SK-N-SH (cell line): ENCODE data around the gene ASAP2. TPM values are rescaled to one million over a fixed set of nuclear protein-coding genes. Genes with fewer than 3 reads are reported as not detected.

Experiments
- CTCF ChIA-PET: fragments of 300-600, 350-600 bp; formaldehyde crosslinking; extraction: SDS; loops from one replicate; lab custom pipeline; 2021; lab: Yijun Ruan, JAX
- POLR2A ChIA-PET: fragments of 350-600 bp; sonication (Branson Sonifier 250); formaldehyde crosslinking; extraction: SDS; loops from one replicate; lab custom pipeline; 2020; ENCODE audit warnings: antibody characterized with exemption, inconsistent platforms; lab: Yijun Ruan, JAX
- DNase-seq: peaks from one replicate; pipeline ENCODE4 v3.0.0; 2012
- H2AFZ ChIP-seq: fragments of 200-600 bp; sonication (generic); 2 replicates; pipeline ENCODE4 v1.8.1; 2016; ENCODE audit warnings: antibody characterized with exemption, mild to moderate bottlenecking, low read depth
- H3F3A ChIP-seq: fragments of 200-600 bp; sonication (generic); replicated peaks from 2 replicates; pipeline ENCODE3; 2016; ENCODE audit warnings: antibody characterized with exemption, mild to moderate bottlenecking; ENCODE audit not compliant: insufficient read depth
- H3K27ac ChIP-seq, 2 experiments: fragments of 200-500 bp in 1 of 2; fragments of 200-600 bp in 1 of 2; sonication (Bioruptor generic) in 1 of 2; sonication (generic), shearing (Covaris generic) in 1 of 2; 2 replicates each; pipeline versions ENCODE4 v1.5.1 to v1.6.1; 2014 to 2016; ENCODE audit warnings: low read depth in 2 of 2, inconsistent platforms in 1 of 2, low read length in 1 of 2, mild to moderate bottlenecking in 1 of 2, mixed read lengths in 1 of 2
- H3K27me3 ChIP-seq: fragments of 200-600 bp; sonication (generic), shearing (Covaris generic); 2 replicates; pipeline ENCODE4 v1.6.1; 2016; ENCODE audit warnings: mixed run types; ENCODE audit not compliant: insufficient read depth
- H3K36me3 ChIP-seq, 2 experiments: fragments of 200-500 bp in 1 of 2; fragments of 200-600 bp in 1 of 2; sonication (Bioruptor generic) in 1 of 2; sonication (generic) in 1 of 2; replicated peaks in 1 of 2; 2 replicates each; pipeline versions ENCODE3 to v1.5.1; 2014 to 2016; ENCODE audit warnings: low read length in 1 of 2, mild to moderate bottlenecking in 1 of 2; ENCODE audit not compliant: insufficient read depth in 2 of 2, control insufficient read depth in 1 of 2
- H3K4me1 ChIP-seq, 2 experiments: fragments of 200-500 bp in 1 of 2; fragments of 200-600 bp in 1 of 2; sonication (Bioruptor generic) in 1 of 2; sonication (generic), shearing (Covaris generic) in 1 of 2; 2 replicates each; pipeline versions ENCODE4 v1.5.1 to v1.6.1; 2014 to 2016; ENCODE audit warnings: low read depth in 1 of 2, low read length in 1 of 2, mixed run types in 1 of 2; ENCODE audit not compliant: insufficient read depth in 2 of 2, control insufficient read depth in 1 of 2
- H3K4me2 ChIP-seq: fragments of 200-600 bp; sonication (generic), shearing (Covaris generic); 2 replicates; pipeline ENCODE4 v1.6.1; 2017; ENCODE audit warnings: mixed run types
- H3K4me3 ChIP-seq, 2 experiments: fragments of 200-500 bp in 1 of 2; fragments of 200-600 bp in 1 of 2; sonication (Bioruptor generic) in 1 of 2; sonication (generic), shearing (Covaris generic) in 1 of 2; 2 replicates each; pipeline versions ENCODE4 v1.5.1 to v1.8.1; 2014 to 2016; ENCODE audit warnings: low read depth in 2 of 2, inconsistent platforms in 1 of 2, low read length in 1 of 2, mild to moderate bottlenecking in 1 of 2, mixed read lengths in 1 of 2, moderate library complexity in 1 of 2
- H3K79me2 ChIP-seq: fragments of 200-600 bp; sonication (generic); 2 replicates; pipeline ENCODE4 v1.8.1; 2017; ENCODE audit warnings: mild to moderate bottlenecking; ENCODE audit not compliant: insufficient read depth
- H3K9ac ChIP-seq: fragments of 200-600 bp; sonication (generic); 2 replicates; pipeline ENCODE4 v1.6.1; 2017; ENCODE audit warnings: mixed run types
- H3K9me2 ChIP-seq: fragments of 200-600 bp; sonication (generic); 2 replicates; pipeline ENCODE4 v1.6.1; 2017; ENCODE audit warnings: mixed run types
- H3K9me3 ChIP-seq: fragments of 200-600 bp; sonication (generic); 2 replicates; pipeline ENCODE4 v1.6.1; 2017; ENCODE audit warnings: mixed run types, mild to moderate bottlenecking, moderate library complexity
- H4K20me1 ChIP-seq: fragments of 200-600 bp; sonication (generic); 2 replicates; pipeline ENCODE4 v1.6.1; 2017; ENCODE audit warnings: mild to moderate bottlenecking, mixed run types; ENCODE audit not compliant: insufficient read depth
- CHD2 ChIP-seq: fragments of 150-350 bp; IDR thresholded peaks from 2 replicates; pipeline ENCODE4 v1.6.1; 2018; ENCODE audit warnings: low read length; ENCODE audit not compliant: partially characterized antibody
- CTCF ChIP-seq: fragments of 200-600 bp; sonication (generic); IDR thresholded peaks from 2 replicates; pipeline ENCODE4 v1.6.1; 2017; ENCODE audit warnings: antibody characterized with exemption, mild to moderate bottlenecking, moderate library complexity
- ELF1 ChIP-seq: IDR thresholded peaks from 2 replicates; pipeline ENCODE4 v1.4.0; 2012
- FOSL2 ChIP-seq: IDR thresholded peaks from 2 replicates; pipeline ENCODE4 v1.4.0; 2012; ENCODE audit warnings: low read depth, mild to moderate bottlenecking, moderate library complexity, borderline replicate concordance
- FOXJ3 ChIP-seq: sonication (generic); formaldehyde crosslinking; IDR thresholded peaks from 2 replicates; pipeline ENCODE4 v1.5.1; 2020; ENCODE audit warnings: mild to moderate bottlenecking, missing genetic modification reagents
- FOXM1 ChIP-seq: IDR thresholded peaks from 2 replicates; pipeline ENCODE4 v1.4.0; 2012; ENCODE audit warnings: low read depth, mild to moderate bottlenecking
- GATA2 ChIP-seq: sonication (generic); formaldehyde crosslinking; IDR thresholded peaks from 2 replicates; pipeline ENCODE4 v1.5.0; 2020; ENCODE audit warnings: mild to moderate bottlenecking, missing genetic modification reagents
- IRF3 ChIP-seq: fragments of 150-350 bp; IDR thresholded peaks from 2 replicates; pipeline ENCODE4 v1.6.1; 2016; ENCODE audit warnings: mild to moderate bottlenecking, low read depth, low read length
- JUND ChIP-seq: IDR thresholded peaks from 2 replicates; pipeline ENCODE4 v1.4.0; 2012
- MEF2A ChIP-seq: IDR thresholded peaks from 2 replicates; pipeline ENCODE4 v1.4.0; 2012; ENCODE audit warnings: low read depth, borderline replicate concordance
- NFIC ChIP-seq: IDR thresholded peaks from 2 replicates; pipeline ENCODE4 v1.4.0; 2012; ENCODE audit warnings: borderline replicate concordance
- RCOR1 ChIP-seq: fragments of 150-350 bp; IDR thresholded peaks from 2 replicates; pipeline ENCODE4 v1.6.1; 2017; ENCODE audit warnings: antibody characterized with exemption, low read length
- REST ChIP-seq: IDR thresholded peaks from 2 replicates; pipeline ENCODE4 v1.6.1; 2012; ENCODE audit warnings: mild to moderate bottlenecking, low read depth, low read length, moderate library complexity
- SIN3A ChIP-seq: IDR thresholded peaks from 2 replicates; pipeline ENCODE4 v1.6.1; 2012; ENCODE audit warnings: low read depth, mild to moderate bottlenecking, low read length, moderate library complexity, borderline replicate concordance
- TCF12 ChIP-seq: IDR thresholded peaks from 2 replicates; pipeline ENCODE4 v1.4.0; 2012
- TEAD4 ChIP-seq: IDR thresholded peaks from 2 replicates; pipeline ENCODE4 v1.4.0; 2012; ENCODE audit warnings: mild to moderate bottlenecking, borderline replicate concordance; ENCODE audit not compliant: insufficient read depth
- USF1 ChIP-seq: IDR thresholded peaks from 2 replicates; pipeline ENCODE4 v1.4.0; 2012; ENCODE audit warnings: low read depth, borderline replicate concordance
- USF2 ChIP-seq: fragments of 150-350 bp; IDR thresholded peaks from 2 replicates; pipeline ENCODE4 v1.6.1; 2017; ENCODE audit warnings: antibody characterized with exemption, low read length, low read depth, borderline replicate concordance
- YY1 ChIP-seq: IDR thresholded peaks from 2 replicates; pipeline ENCODE4 v1.4.0; 2012; ENCODE audit warnings: low read depth, mild to moderate bottlenecking
- ZBTB33 ChIP-seq: IDR thresholded peaks from 2 replicates; pipeline ENCODE4 v1.4.0; 2012; ENCODE audit warnings: low read depth, borderline replicate concordance
- WGBS: methylation state at CpG from one replicate; pipeline ENCODE4 v1.1.6; 2017; ENCODE audit warnings: low lambda C conversion rate; 5-methylcytosine and 5-hydroxymethylcytosine counted together
- polyA plus RNA-seq, 3 experiments: library from polyadenylated mRNA; depleted of rRNA; stranded (reverse); fragments of >200 nt; gene quantifications; 2 replicates each; pipeline ENCODE4 v1.2.3, GENCODE V29; 2012

Gene ASAP2
- polyA plus RNA-seq, 1 of the 3 experiments (the other 2 are of a cell fraction), result 37.9 TPM

GRCh38 chr2:9236045-9236344 lies 29.4 kb downstream of the ASAP2 start (continued):
- TF ChIP-seq CTCF (no peak), USF2 (no peak), YY1 (no peak)

- ChIA-PET CTCF (interaction anchor here (0.7 to 8.7 kb wide), 3 partner anchors 9 to 29 kb away, joined by 3 to 93 read pairs (median 3); partner anchors contain the start of gene ASAP2), POLR2A (no interaction called here)
- H3K9me2 ChIP-seq, result no peaks in the 10 kb centered on the region
- peak overlapping the region; percentile 99 to 100 for H3K27ac ChIP-seq
- peaks cover 0 to 8% of the 10 kb centered on the region in 2 experiments for H3K36me3 ChIP-seq
- TF ChIP-seq TCF12 (no peak), FOSL2 (no peak), YY1 (no peak), MEF2A (no peak), NFIC (no peak), USF2 (no peak), ZBTB33 (no peak), JUND (no peak), IRF3 (no peak), ELF1 (no peak), CHD2 (no peak), RCOR1 (no peak), GATA2 (CRISPR knock-in tag) (no peak), REST (no peak), FOXJ3 (CRISPR knock-in tag) (no peak), SIN3A (no peak), TEAD4 (no peak), USF1 (no peak), FOXM1 (no peak)
- no peak overlapping the region for H2AFZ ChIP-seq
- H3K79me2 ChIP-seq, result peaks cover 92% of the 10 kb centered on the region
- H3K4me1 ChIP-seq, result peaks cover 82 to 95% of the 10 kb centered on the region in 2 experiments
- H3F3A ChIP-seq, result peaks cover 66% of the 10 kb centered on the region
- no peaks in the 10 kb centered on the region for H3K27me3 ChIP-seq
- H3K4me2 ChIP-seq, result peak overlapping the region; percentile 71
- H4K20me1 ChIP-seq, result no peaks in the 10 kb centered on the region
- H3K4me3 ChIP-seq, result peak overlapping the region in 1 of 2 experiments; percentile 15; a peak in 2 of 4 replicates
- no peak for DNase-seq
- WGBS, result 67% methylated on average over 6 of the region's 6 CpGs
- peak overlapping the region; percentile 79 for H3K9ac ChIP-seq
- no peaks in the 10 kb centered on the region for H3K9me3 ChIP-seq
Measured at GRCh38 chr2:9236867-9237266, 30.3 kb downstream of the ASAP2 start.
